Stimulated activated CD8-positive, alpha-beta memory T cell treated with anti-CD3 and anti-CD28 coated beads, Interleukin-2, amount 100 ng/mL, for 1 hour (primary cell): Measurements from ENCODE around the gene ACSS2.
"Not testable (repeated sequence)": the region's sequence is repeated elsewhere in the genome, so short reads cannot be mapped to it uniquely, and the experiment has no call there.

Source experiments
- DNase-seq, 2 donors: peaks; one replicate each; pipeline ENCODE4 v3.0.0-alpha.2; 2020; ENCODE audit warnings: low read depth in 2 of 2

Gene ACSS2

GRCh38 chr20:34873583-34874093 is 2.8 kb upstream of the ACSS2 start:
- DNase-seq = no peak

- peak in 1 of 2 donors; percentile 11 for DNase-seq
Measured at GRCh38 chr20:34874094-34874654, 2.2 kb upstream of the ACSS2 start.

- no peak for DNase-seq
Measured at GRCh38 chr20:34875642-34876405, 588 bp upstream of the ACSS2 start.

GRCh38 chr20:34880215-34880850 is 3.9 kb downstream of the ACSS2 start:
- DNase-seq = no peak

- DNase-seq = not testable (repeated sequence)
Measured at GRCh38 chr20:34880971-34881370, 4.6 kb downstream of the ACSS2 start.

GRCh38 chr20:34881689-34882088 is 5.3 kb downstream of the ACSS2 start:
- no peak for DNase-seq

- DNase-seq = no peak
Measured at GRCh38 chr20:34883087-34883688, 6.8 kb downstream of the ACSS2 start.

GRCh38 chr20:34883809-34884208 is 7.4 kb downstream of the ACSS2 start:
- DNase-seq = no peak

- no peak for DNase-seq
Measured at GRCh38 chr20:34884260-34884659, 7.8 kb downstream of the ACSS2 start.

- no peak for DNase-seq
Measured at GRCh38 chr20:34886122-34886521, 9.7 kb downstream of the ACSS2 start.

- no peak for DNase-seq
Measured at GRCh38 chr20:34887023-34887422, 10.6 kb downstream of the ACSS2 start.

GRCh38 chr20:34888468-34888867 is 12.1 kb downstream of the ACSS2 start:
- DNase-seq = no peak

- no peak for DNase-seq
Measured at GRCh38 chr20:34891166-34892062, 15.0 kb downstream of the ACSS2 start.

GRCh38 chr20:34892671-34893070 is 16.3 kb downstream of the ACSS2 start:
- no peak for DNase-seq

- DNase-seq = no peak
Measured at GRCh38 chr20:34894723-34895122, 18.3 kb downstream of the ACSS2 start.

GRCh38 chr20:34895465-34895864 is 19.1 kb downstream of the ACSS2 start:
- no peak for DNase-seq

- DNase-seq = no peak
Measured at GRCh38 chr20:34896086-34896621, 19.7 kb downstream of the ACSS2 start.

GRCh38 chr20:34898129-34898528 is 21.7 kb downstream of the ACSS2 start:
- DNase-seq = not testable (repeated sequence)

- DNase-seq = not testable (repeated sequence)
Measured at GRCh38 chr20:34898731-34899130, 22.3 kb downstream of the ACSS2 start.

GRCh38 chr20:34904202-34904621 is 27.8 kb downstream of the ACSS2 start:
- no peak for DNase-seq
